ENCODE results near the gene TCP11L1. TPM values are rescaled to one million over a fixed set of nuclear protein-coding genes. Genes with fewer than 3 reads are reported as not detected.
"Not testable (repeated sequence)": the region's sequence is repeated elsewhere in the genome, so short reads cannot be mapped to it uniquely, and the experiment has no call there.

Gene TCP11L1
- total RNA-seq, 1 donor = 9.2 TPM

DNA sequence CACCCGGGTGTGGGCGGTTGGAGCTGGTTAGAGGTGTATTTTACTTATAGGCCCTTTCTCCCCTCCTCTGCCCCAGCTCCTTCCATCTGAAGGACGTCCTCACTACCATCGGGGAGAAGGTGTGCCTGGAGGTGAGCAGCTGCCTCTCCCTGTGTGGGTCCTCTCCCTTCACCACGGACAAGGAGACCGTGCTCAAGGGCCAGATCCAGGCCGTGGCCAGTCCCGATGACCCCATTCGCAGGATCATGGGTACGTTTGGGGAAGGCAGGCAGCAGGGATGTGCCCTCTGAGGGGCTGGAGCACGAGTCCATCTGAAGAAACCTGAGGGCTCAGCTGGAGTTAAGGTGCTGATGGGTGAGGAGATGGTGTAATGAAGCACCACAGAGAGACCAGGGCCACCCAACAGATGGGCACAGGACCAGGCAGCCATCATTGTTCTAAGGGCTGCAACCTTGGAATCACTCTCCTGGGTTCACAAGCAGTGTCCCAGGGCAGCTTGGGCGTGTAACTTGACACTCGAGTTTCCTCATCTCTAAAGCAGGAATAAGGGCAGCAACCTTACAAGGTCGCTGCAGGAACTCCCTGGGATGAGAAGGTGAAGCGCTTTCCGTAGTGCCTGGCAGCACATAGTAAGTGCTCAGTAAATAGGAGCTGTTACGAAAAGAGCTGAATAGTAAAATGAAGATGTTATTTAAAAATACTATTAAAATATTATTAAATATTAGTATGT is 29.4 kb downstream of the TCP11L1 start:
- Histone ChIP-seq H3K27me3 (ENCODE audit: insufficient read depth, low read length) (no peaks in the 10 kb centered on the region), H3K4me1 (ENCODE audit: insufficient read depth, low read length) (peaks cover 18% of the 10 kb centered on the region), H3K9me3 (ENCODE audit: low read depth, low read length) (no peaks in the 10 kb centered on the region), H3K4me3 (ENCODE audit: low read length) (no peak overlapping the region)

DNA sequence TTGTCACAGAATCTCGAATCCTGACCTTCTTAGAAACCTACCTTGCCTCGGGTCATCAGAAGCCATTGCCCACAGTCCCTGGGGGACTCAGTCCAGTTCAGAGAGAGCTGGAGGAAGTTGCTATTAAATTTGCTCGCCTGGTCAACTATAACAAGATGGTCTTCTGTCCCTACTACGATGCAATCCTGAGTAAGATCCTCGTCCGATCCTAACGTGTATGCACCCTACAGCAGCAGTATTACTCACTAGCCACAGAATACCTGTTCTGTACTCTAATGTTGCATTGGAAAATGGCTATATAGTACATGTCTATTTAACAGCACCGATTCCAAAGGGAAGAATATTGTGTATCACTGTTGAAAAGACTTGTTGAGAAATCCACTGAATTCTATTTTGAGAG is 33.1 kb downstream of the TCP11L1 start:
- H3K9me3 ChIP-seq (ENCODE audit: low read depth, low read length) = no peaks in the 10 kb centered on the region
- H3K4me3 ChIP-seq (ENCODE audit: low read length) = no peak overlapping the region
- H3K27me3 ChIP-seq (ENCODE audit: insufficient read depth, low read length) = no peaks in the 10 kb centered on the region
- H3K4me1 ChIP-seq (ENCODE audit: insufficient read depth, low read length) = no peaks in the 10 kb centered on the region

DNA sequence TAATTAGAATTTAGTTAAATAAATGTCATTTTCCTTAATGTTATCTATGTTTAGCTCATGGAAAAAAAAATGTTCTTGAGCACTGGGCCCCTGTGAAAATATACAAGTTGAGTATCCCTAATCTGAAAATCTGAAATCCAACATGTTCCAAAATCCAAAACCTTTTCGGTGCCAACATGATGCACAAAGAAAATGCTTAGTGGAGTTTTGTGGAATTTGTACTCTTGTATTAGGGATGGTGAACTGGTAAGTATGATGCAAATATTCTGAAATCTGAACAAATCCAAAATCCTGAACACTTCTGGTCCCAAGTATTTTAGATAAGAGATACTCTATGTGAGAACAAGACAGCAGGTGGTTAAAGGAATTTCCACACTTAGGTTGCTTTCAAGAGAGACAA is 44.5 kb downstream of the TCP11L1 start:
- Histone ChIP-seq H3K4me3 (ENCODE audit: low read length) (no peak overlapping the region), H3K4me1 (ENCODE audit: insufficient read depth, low read length) (no peaks in the 10 kb centered on the region), H3K27me3 (ENCODE audit: insufficient read depth, low read length) (no peaks in the 10 kb centered on the region), H3K9me3 (ENCODE audit: low read depth, low read length) (no peaks in the 10 kb centered on the region)

DNA sequence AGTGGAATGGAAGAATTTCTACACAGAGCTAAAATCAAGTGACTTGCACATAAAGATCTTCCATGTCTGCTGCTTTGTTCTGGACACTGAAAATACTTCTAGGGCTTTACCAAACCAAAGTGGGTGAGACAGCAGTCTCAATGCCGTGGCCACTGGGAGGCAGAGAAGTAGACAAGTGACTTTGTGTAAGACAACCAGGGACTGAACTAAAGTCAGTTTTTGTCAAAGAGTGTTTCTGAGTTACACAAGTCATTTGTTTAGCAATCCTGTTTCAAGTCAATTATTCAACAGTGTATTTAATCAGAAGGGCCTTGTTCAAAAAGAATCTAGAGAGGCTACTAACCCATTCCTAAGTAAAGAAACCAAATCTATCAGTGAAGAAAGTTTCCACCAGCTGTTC is 46.6 kb downstream of the TCP11L1 start:
- Histone ChIP-seq H3K4me3 (ENCODE audit: low read length) (no peak overlapping the region), H3K27me3 (ENCODE audit: insufficient read depth, low read length) (no peaks in the 10 kb centered on the region), H3K9me3 (ENCODE audit: low read depth, low read length) (no peaks in the 10 kb centered on the region), H3K4me1 (ENCODE audit: insufficient read depth, low read length) (no peaks in the 10 kb centered on the region)

DNA sequence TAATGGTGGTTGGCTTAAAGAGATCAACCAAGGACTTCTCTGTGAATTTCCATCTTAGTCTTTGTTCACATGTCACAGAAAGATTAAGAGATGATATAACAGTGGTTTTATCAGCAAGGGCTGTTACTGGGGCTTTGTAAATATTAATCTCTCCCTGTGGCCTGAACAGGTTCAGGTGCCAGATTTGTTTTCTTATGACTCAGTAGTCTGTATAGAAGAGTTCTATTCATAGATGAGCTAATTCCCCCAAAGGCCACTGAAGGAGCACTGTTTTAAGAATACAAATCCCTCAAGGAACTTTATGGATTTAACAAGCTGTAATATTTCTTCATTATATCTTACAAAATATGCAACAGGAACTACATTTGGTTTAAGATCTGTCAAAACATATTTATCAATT is 50.4 kb downstream of the TCP11L1 start:
- Histone ChIP-seq H3K27me3 (ENCODE audit: insufficient read depth, low read length) (no peaks in the 10 kb centered on the region), H3K4me1 (ENCODE audit: insufficient read depth, low read length) (no peaks in the 10 kb centered on the region), H3K9me3 (ENCODE audit: low read depth, low read length) (no peaks in the 10 kb centered on the region), H3K4me3 (ENCODE audit: low read length) (no peak overlapping the region)

DNA sequence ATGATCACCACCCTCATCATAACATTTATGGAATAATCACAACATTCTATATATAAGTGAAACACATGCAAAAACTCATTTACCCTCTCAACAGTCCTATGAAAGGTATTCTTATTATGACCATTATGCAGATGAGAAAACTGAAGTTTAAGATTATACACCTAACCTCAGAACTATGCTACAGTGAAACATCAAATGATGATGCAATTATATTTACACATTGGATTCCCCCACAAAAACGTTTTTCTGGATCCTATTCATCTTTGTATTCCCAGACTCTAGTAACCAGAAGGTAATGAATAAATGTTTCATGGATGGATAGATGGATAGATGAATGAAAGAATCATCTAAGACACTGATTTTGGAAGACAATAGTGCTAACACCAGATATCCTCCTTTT is 54.8 kb downstream of the TCP11L1 start:
- no peaks in the 10 kb centered on the region for H3K4me1 ChIP-seq (ENCODE audit: insufficient read depth, low read length)
- no peak overlapping the region for H3K4me3 ChIP-seq (ENCODE audit: low read length)
- no peaks in the 10 kb centered on the region for H3K27me3 ChIP-seq (ENCODE audit: insufficient read depth, low read length)
- H3K9me3 ChIP-seq (ENCODE audit: low read depth, low read length) = no peaks in the 10 kb centered on the region

DNA sequence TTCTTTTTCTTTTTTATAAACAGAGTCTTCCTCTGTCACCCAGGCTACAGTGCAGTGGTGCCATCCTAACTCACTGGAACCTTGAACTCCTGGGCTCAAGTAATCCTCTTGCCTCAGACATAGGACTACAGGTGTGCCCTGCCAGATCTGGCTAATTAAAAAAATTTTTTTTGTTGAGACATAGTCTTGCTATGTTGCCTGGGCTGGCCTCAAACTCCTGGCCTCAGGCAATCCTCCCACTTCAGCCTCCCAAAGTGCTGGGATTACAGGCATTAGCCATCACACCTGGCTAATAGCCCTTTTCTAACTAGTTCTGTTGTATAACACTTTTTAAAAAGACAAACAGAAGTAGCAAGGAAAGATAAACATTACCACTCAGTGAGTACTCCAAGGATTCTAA is 64.5 kb downstream of the TCP11L1 start:
- Histone ChIP-seq H3K9me3 (ENCODE audit: low read depth, low read length) (no peaks in the 10 kb centered on the region), H3K27me3 (ENCODE audit: insufficient read depth, low read length) (no peaks in the 10 kb centered on the region), H3K4me3 (ENCODE audit: low read length) (no peak overlapping the region), H3K4me1 (ENCODE audit: insufficient read depth, low read length) (no peaks in the 10 kb centered on the region)

DNA sequence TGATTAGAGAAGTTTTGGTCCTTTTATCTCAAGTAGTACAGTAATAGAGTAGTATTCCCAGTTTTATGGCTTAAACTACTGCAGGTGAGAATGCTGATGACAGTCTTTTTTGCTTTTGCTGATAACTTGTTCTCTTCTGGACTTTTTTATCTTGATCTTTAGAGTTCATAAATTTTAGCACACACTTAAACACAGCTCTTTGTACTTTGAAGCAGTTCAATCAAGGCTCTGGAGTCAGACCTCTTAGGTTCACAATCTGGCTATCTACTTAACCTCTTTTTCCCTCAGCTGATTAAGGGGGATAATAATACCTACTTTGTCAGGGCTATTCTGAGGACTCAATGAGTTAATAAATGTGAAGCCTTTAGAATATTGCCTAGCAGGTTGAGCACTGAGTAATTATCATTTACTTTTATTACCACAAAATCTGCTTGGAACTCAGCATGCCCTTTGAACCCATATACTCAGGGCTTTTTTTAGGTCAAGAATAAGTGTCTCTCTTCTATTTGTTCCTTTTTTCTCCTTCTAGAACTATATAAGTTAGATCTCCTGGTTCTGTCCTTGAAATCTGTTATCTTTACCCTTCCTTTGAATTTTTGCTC is 70.0 kb downstream of the TCP11L1 start:
- Histone ChIP-seq H3K9me3 (ENCODE audit: low read depth, low read length) (no peaks in the 10 kb centered on the region), H3K4me3 (ENCODE audit: low read length) (no peak overlapping the region), H3K4me1 (ENCODE audit: insufficient read depth, low read length) (no peaks in the 10 kb centered on the region), H3K27me3 (ENCODE audit: insufficient read depth, low read length) (no peaks in the 10 kb centered on the region)

DNA sequence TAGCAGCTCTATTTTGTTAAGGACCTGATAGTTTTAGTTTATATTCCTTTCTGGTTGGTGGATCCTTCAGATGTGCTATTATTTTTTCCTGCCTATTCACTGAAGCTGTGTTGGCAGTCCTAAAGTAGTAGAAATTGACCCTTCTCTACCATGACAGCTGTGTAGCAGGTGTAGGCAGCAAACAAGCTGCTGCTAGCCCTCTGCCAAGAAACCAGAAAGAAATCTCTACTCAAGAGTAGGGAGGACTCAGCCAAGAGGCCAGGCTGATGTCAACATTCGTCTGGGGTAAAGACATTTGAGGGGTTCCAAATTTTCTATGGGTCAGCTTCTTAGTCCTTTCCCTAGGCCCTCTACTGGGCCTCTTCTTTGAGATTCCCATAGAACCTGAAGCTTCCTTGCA is 70.7 kb downstream of the TCP11L1 start:
- H3K4me3 ChIP-seq (ENCODE audit: low read length) = no peak overlapping the region
- H3K9me3 ChIP-seq (ENCODE audit: low read depth, low read length) = no peaks in the 10 kb centered on the region
- H3K27me3 ChIP-seq (ENCODE audit: insufficient read depth, low read length) = no peaks in the 10 kb centered on the region
- H3K4me1 ChIP-seq (ENCODE audit: insufficient read depth, low read length) = no peaks in the 10 kb centered on the region

DNA sequence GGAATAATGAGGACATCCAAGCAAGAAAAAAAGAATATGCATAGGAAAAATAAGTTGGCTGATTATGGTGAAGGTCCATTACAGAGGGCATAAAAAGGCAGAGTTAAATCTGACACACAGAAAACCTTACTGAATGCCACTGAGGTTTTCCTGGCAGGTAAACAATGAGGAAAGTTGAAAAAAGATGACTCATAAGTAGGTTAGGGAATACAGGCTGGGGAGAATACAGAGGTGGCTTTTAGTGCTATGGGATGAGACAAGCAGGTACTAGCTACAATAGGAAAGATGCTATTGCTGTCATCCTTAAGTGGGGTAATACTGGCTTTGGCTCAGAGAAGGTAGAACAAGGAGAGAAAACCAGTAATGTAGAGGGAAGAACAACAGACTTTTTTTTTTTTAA is 77.2 kb downstream of the TCP11L1 start:
- Histone ChIP-seq H3K27me3 (ENCODE audit: insufficient read depth, low read length) (no peaks in the 10 kb centered on the region), H3K4me3 (ENCODE audit: low read length) (no peak overlapping the region), H3K9me3 (ENCODE audit: low read depth, low read length) (no peaks in the 10 kb centered on the region), H3K4me1 (ENCODE audit: insufficient read depth, low read length) (no peaks in the 10 kb centered on the region)

DNA sequence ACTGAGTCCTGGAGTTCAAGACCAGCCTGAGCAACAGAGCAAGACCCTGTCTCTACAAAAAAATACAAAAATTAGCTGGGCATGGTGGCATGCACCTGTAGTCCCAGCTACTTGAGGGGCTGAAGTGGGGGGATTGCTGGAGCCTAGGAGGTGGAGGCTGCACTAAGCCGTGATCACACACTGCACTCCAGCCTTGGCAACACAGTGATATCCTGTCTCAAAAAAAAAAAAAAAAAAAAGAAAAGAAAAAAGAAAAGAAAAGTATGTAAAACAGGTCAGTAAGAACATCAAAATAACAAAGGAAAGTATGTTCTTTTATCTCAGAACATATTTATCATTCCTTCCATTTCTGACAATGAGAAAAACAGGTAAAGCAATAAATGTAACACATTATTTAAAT is 83.3 kb downstream of the TCP11L1 start:
- H3K4me3 ChIP-seq (ENCODE audit: low read length); H3K4me1 ChIP-seq (ENCODE audit: insufficient read depth, low read length); H3K27me3 ChIP-seq (ENCODE audit: insufficient read depth, low read length); H3K9me3 ChIP-seq (ENCODE audit: low read depth, low read length): not testable (repeated sequence)

Other genes with a start within 250 kb of the TCP11L1 start
- gene CCDC73, start 244.9 kb upstream of the TCP11L1 start, total RNA-seq = not detected
- gene PRRG4, start 209.6 kb upstream of the TCP11L1 start, total RNA-seq = 2.5 TPM
- gene QSER1, start 146.8 kb upstream of the TCP11L1 start, total RNA-seq = 14.8 TPM
- gene DEPDC7, start 23.7 kb upstream of the TCP11L1 start, total RNA-seq = 1.6 TPM
- 5.2 TPM for gene CSTF3, start 121.9 kb downstream of the TCP11L1 start, total RNA-seq
- gene HIPK3, start 217.8 kb downstream of the TCP11L1 start, total RNA-seq = 112 TPM

Data from mononuclear cell (primary cell).